ENCODE data around the gene POC5.

GRCh38 chr5:75672616-75673015, 44.6 kb downstream of the POC5 start:
- TF ChIP-seq KDM1A (IDR thresholded peaks at IDR 0.05; ENCODE audit: low read depth) (no peak), POLR2A (IDR thresholded peaks at IDR 0.05; ENCODE audit: low read length) (no peak), CHD2 (IDR thresholded peaks at IDR 0.05; ENCODE audit: low read length, partially characterized antibody) (no peak), EP300 (IDR thresholded peaks at IDR 0.05) (no peak), CTCF (IDR thresholded peaks at IDR 0.05) (no peak), HOXA7 (CRISPR knock-in tag; IDR thresholded peaks at IDR 0.05) (no peak)
- TF ChIP-seq, protein P1, sequence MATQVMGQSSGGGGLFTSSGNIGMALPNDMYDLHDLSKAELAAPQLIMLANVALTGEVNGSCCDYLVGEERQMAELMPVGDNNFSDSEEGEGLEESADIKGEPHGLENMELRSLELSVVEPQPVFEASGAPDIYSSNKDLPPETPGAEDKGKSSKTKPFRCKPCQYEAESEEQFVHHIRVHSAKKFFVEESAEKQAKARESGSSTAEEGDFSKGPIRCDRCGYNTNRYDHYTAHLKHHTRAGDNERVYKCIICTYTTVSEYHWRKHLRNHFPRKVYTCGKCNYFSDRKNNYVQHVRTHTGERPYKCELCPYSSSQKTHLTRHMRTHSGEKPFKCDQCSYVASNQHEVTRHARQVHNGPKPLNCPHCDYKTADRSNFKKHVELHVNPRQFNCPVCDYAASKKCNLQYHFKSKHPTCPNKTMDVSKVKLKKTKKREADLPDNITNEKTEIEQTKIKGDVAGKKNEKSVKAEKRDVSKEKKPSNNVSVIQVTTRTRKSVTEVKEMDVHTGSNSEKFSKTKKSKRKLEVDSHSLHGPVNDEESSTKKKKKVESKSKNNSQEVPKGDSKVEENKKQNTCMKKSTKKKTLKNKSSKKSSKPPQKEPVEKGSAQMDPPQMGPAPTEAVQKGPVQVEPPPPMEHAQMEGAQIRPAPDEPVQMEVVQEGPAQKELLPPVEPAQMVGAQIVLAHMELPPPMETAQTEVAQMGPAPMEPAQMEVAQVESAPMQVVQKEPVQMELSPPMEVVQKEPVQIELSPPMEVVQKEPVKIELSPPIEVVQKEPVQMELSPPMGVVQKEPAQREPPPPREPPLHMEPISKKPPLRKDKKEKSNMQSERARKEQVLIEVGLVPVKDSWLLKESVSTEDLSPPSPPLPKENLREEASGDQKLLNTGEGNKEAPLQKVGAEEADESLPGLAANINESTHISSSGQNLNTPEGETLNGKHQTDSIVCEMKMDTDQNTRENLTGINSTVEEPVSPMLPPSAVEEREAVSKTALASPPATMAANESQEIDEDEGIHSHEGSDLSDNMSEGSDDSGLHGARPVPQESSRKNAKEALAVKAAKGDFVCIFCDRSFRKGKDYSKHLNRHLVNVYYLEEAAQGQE (IDR thresholded peaks at IDR 0.05): no peak
